ENCODE results near the gene GLIS1.

GRCh38 chr1:53467391-53467790 lies 271.6 kb downstream of the GLIS1 start:
- TF ChIP-seq SIX5 (IDR thresholded peaks at IDR 0.05; ENCODE audit: low read depth, low read length, severe bottlenecking) (no peak), TCF7 (IDR thresholded peaks at IDR 0.05; ENCODE audit: borderline replicate concordance) (no peak), CTCF (IDR thresholded peaks at IDR 0.05 in 2 of 3, conservative IDR thresholded peaks at IDR 0.05 in 1 of 3; ENCODE audit: control insufficient read depth in 2 of 3, extremely low read depth in 1 of 3, insufficient read depth in 1 of 3, low read depth in 3 of 3, low read length in 3 of 3) (no peak), POLR2AphosphoS5 (IDR thresholded peaks at IDR 0.05; ENCODE audit: low read length) (no peak), ZNF274 (IDR thresholded peaks at IDR 0.05; ENCODE audit: insufficient read depth, insufficient read length) (no peak), HCFC1 (IDR thresholded peaks at IDR 0.05; ENCODE audit: low read length) (no peak), NFIC (IDR thresholded peaks at IDR 0.05; ENCODE audit: low read depth, low read length) (no peak), CUX1 (IDR thresholded peaks at IDR 0.05; ENCODE audit: insufficient replicate concordance, low read depth, low read length) (no peak), RCOR1 (conservative IDR thresholded peaks at IDR 0.05; ENCODE audit: low read depth, low read length) (no peak), POLR2A (IDR thresholded peaks at IDR 0.05; ENCODE audit: low read depth, low read length) (no peak), ZNF24 (IDR thresholded peaks at IDR 0.05) (no peak), MXI1 (IDR thresholded peaks at IDR 0.05; ENCODE audit: low read depth, low read length) (no peak)

Measured in GM12878 (cell line).